SK-N-SH (cell line): ENCODE data around the gene MEX3D. TPM values are rescaled to one million over a fixed set of nuclear protein-coding genes. Genes with fewer than 3 reads are reported as not detected.

ENCODE experiments used
- CTCF ChIA-PET: fragments of 300-600, 350-600 bp; formaldehyde crosslinking; extraction: SDS; loops from one replicate; lab custom pipeline; 2021; lab: Yijun Ruan, JAX
- POLR2A ChIA-PET: fragments of 350-600 bp; sonication (Branson Sonifier 250); formaldehyde crosslinking; extraction: SDS; loops from one replicate; lab custom pipeline; 2020; ENCODE audit warnings: antibody characterized with exemption, inconsistent platforms; lab: Yijun Ruan, JAX
- DNase-seq: peaks from one replicate; pipeline ENCODE4 v3.0.0; 2012
- H2AFZ ChIP-seq: fragments of 200-600 bp; sonication (generic); 2 replicates; pipeline ENCODE4 v1.8.1; 2016; ENCODE audit warnings: antibody characterized with exemption, mild to moderate bottlenecking, low read depth
- H3F3A ChIP-seq: fragments of 200-600 bp; sonication (generic); replicated peaks from 2 replicates; pipeline ENCODE3; 2016; ENCODE audit warnings: antibody characterized with exemption, mild to moderate bottlenecking; ENCODE audit not compliant: insufficient read depth
- H3K27ac ChIP-seq, 2 experiments: fragments of 200-500 bp in 1 of 2; fragments of 200-600 bp in 1 of 2; sonication (Bioruptor generic) in 1 of 2; sonication (generic), shearing (Covaris generic) in 1 of 2; 2 replicates each; pipeline versions ENCODE4 v1.5.1 to v1.6.1; 2014 to 2016; ENCODE audit warnings: low read depth in 2 of 2, inconsistent platforms in 1 of 2, low read length in 1 of 2, mild to moderate bottlenecking in 1 of 2, mixed read lengths in 1 of 2
- H3K27me3 ChIP-seq: fragments of 200-600 bp; sonication (generic), shearing (Covaris generic); 2 replicates; pipeline ENCODE4 v1.6.1; 2016; ENCODE audit warnings: mixed run types; ENCODE audit not compliant: insufficient read depth
- H3K36me3 ChIP-seq, 2 experiments: fragments of 200-500 bp in 1 of 2; fragments of 200-600 bp in 1 of 2; sonication (Bioruptor generic) in 1 of 2; sonication (generic) in 1 of 2; replicated peaks in 1 of 2; 2 replicates each; pipeline versions ENCODE3 to v1.5.1; 2014 to 2016; ENCODE audit warnings: low read length in 1 of 2, mild to moderate bottlenecking in 1 of 2; ENCODE audit not compliant: insufficient read depth in 2 of 2, control insufficient read depth in 1 of 2
- H3K4me1 ChIP-seq, 2 experiments: fragments of 200-500 bp in 1 of 2; fragments of 200-600 bp in 1 of 2; sonication (Bioruptor generic) in 1 of 2; sonication (generic), shearing (Covaris generic) in 1 of 2; 2 replicates each; pipeline versions ENCODE4 v1.5.1 to v1.6.1; 2014 to 2016; ENCODE audit warnings: low read depth in 1 of 2, low read length in 1 of 2, mixed run types in 1 of 2; ENCODE audit not compliant: insufficient read depth in 2 of 2, control insufficient read depth in 1 of 2
- H3K4me2 ChIP-seq: fragments of 200-600 bp; sonication (generic), shearing (Covaris generic); 2 replicates; pipeline ENCODE4 v1.6.1; 2017; ENCODE audit warnings: mixed run types
- H3K4me3 ChIP-seq, 2 experiments: fragments of 200-500 bp in 1 of 2; fragments of 200-600 bp in 1 of 2; sonication (Bioruptor generic) in 1 of 2; sonication (generic), shearing (Covaris generic) in 1 of 2; 2 replicates each; pipeline versions ENCODE4 v1.5.1 to v1.8.1; 2014 to 2016; ENCODE audit warnings: low read depth in 2 of 2, inconsistent platforms in 1 of 2, low read length in 1 of 2, mild to moderate bottlenecking in 1 of 2, mixed read lengths in 1 of 2, moderate library complexity in 1 of 2
- H3K79me2 ChIP-seq: fragments of 200-600 bp; sonication (generic); 2 replicates; pipeline ENCODE4 v1.8.1; 2017; ENCODE audit warnings: mild to moderate bottlenecking; ENCODE audit not compliant: insufficient read depth
- H3K9ac ChIP-seq: fragments of 200-600 bp; sonication (generic); 2 replicates; pipeline ENCODE4 v1.6.1; 2017; ENCODE audit warnings: mixed run types
- H3K9me2 ChIP-seq: fragments of 200-600 bp; sonication (generic); 2 replicates; pipeline ENCODE4 v1.6.1; 2017; ENCODE audit warnings: mixed run types
- H3K9me3 ChIP-seq: fragments of 200-600 bp; sonication (generic); 2 replicates; pipeline ENCODE4 v1.6.1; 2017; ENCODE audit warnings: mixed run types, mild to moderate bottlenecking, moderate library complexity
- H4K20me1 ChIP-seq: fragments of 200-600 bp; sonication (generic); 2 replicates; pipeline ENCODE4 v1.6.1; 2017; ENCODE audit warnings: mild to moderate bottlenecking, mixed run types; ENCODE audit not compliant: insufficient read depth
- CHD2 ChIP-seq: fragments of 150-350 bp; IDR thresholded peaks from 2 replicates; pipeline ENCODE4 v1.6.1; 2018; ENCODE audit warnings: low read length; ENCODE audit not compliant: partially characterized antibody
- EZH2phosphoT487 ChIP-seq: fragments of 200-600 bp; sonication (generic); IDR thresholded peaks from 2 replicates; pipeline ENCODE4 v1.6.1; 2017; ENCODE audit warnings: low read depth, mixed run types, mild to moderate bottlenecking, antibody characterized with exemption, moderate library complexity, borderline replicate concordance
- GABPA ChIP-seq: IDR thresholded peaks from 2 replicates; pipeline ENCODE4 v1.4.0; 2012; ENCODE audit warnings: low read depth, mild to moderate bottlenecking
- GATA2 ChIP-seq: sonication (generic); formaldehyde crosslinking; IDR thresholded peaks from 2 replicates; pipeline ENCODE4 v1.5.0; 2020; ENCODE audit warnings: mild to moderate bottlenecking, missing genetic modification reagents
- JUND ChIP-seq: IDR thresholded peaks from 2 replicates; pipeline ENCODE4 v1.4.0; 2012
- POLR2AphosphoS5 ChIP-seq: IDR thresholded peaks from 2 replicates; pipeline ENCODE4 v1.6.1; 2012; ENCODE audit warnings: low read depth, low read length
- RAD21 ChIP-seq: IDR thresholded peaks from 2 replicates; pipeline ENCODE4 v1.6.1; 2012; ENCODE audit warnings: mild to moderate bottlenecking, low read length
- RFX5 ChIP-seq: IDR thresholded peaks from 2 replicates; pipeline ENCODE4 v1.6.1; 2012; ENCODE audit warnings: mild to moderate bottlenecking, improper control_type of control experiment, low read length
- SMC3 ChIP-seq: IDR thresholded peaks from 2 replicates; pipeline ENCODE4 v1.6.1; 2012; ENCODE audit warnings: low read depth, low read length, improper control_type of control experiment
- TAF1 ChIP-seq: IDR thresholded peaks from 2 replicates; pipeline ENCODE4 v1.6.1; 2012; ENCODE audit warnings: low read depth, mild to moderate bottlenecking, low read length, moderate library complexity, borderline replicate concordance
- YY1 ChIP-seq: IDR thresholded peaks from 2 replicates; pipeline ENCODE4 v1.4.0; 2012; ENCODE audit warnings: low read depth, mild to moderate bottlenecking
- WGBS: methylation state at CpG from one replicate; pipeline ENCODE4 v1.1.6; 2017; ENCODE audit warnings: low lambda C conversion rate; 5-methylcytosine and 5-hydroxymethylcytosine counted together
- polyA plus RNA-seq, 3 experiments: library from polyadenylated mRNA; depleted of rRNA; stranded (reverse); fragments of >200 nt; gene quantifications; 2 replicates each; pipeline ENCODE4 v1.2.3, GENCODE V29; 2012
- small RNA-seq, 7 experiments: library from RNA; depleted of rRNA; stranded (forward); fragments of <200 nt; gene quantifications; one replicate each; pipeline ENCODE3, GENCODE V24; 2012

Gene MEX3D
- polyA plus RNA-seq, 1 of the 3 experiments (the other 2 are of a cell fraction) = 14.9 TPM

- ChIA-PET POLR2A (interaction anchor here (0.6 to 0.7 kb wide), 2 partner anchors 54 to 740 kb away, joined by 5 read pairs; no protein-coding TSS in a partner anchor), CTCF (interaction anchor here (0.6 to 2.7 kb wide), 2 partner anchors 13 to 547 kb away, joined by 3 to 23 read pairs; partner anchors contain the start of gene REEP6)
- H3K9me2 ChIP-seq = no peaks in the 10 kb centered on the region
- H3K27ac ChIP-seq = no peak overlapping the region
- H3K4me1 ChIP-seq = peaks cover 5 to 15% of the 10 kb centered on the region in 2 experiments; a peak in 2 of 4 replicates
- no peak overlapping the region for H2AFZ ChIP-seq
- H3F3A ChIP-seq = peaks cover 16% of the 10 kb centered on the region
- no peak overlapping the region for H3K4me2 ChIP-seq
- H4K20me1 ChIP-seq = no peaks in the 10 kb centered on the region
- H3K27me3 ChIP-seq = 0 out of 2 replicates have a peak, but pooled peaks cover 5% of the 10 kb centered on the region
- no peaks in the 10 kb centered on the region for H3K36me3 ChIP-seq
- no peaks in the 10 kb centered on the region for H3K79me2 ChIP-seq
- 39% methylated on average over 8 of the region's 8 CpGs for WGBS
- no peak overlapping the region for H3K4me3 ChIP-seq
- no peak for DNase-seq
- H3K9me3 ChIP-seq = no peaks in the 10 kb centered on the region
- TF ChIP-seq RAD21 (no peak), TAF1 (no peak), EZH2phosphoT487 (no peak), JUND (no peak), CHD2 (no peak), YY1 (no peak), POLR2AphosphoS5 (no peak), SMC3 (no peak), GATA2 (CRISPR knock-in tag) (no peak), RFX5 (no peak), GABPA (no peak)
- H3K9ac ChIP-seq = no peak overlapping the region
Measured at GRCh38 chr19:1505012-1505411, 63.1 kb downstream of the MEX3D start.

Small RNA genes lying within 50 kb of the gene (small RNA-seq; reads per million reads assigned to genes)
- gene AC005943.2 (0 reads per million in 7 experiments), gene RN7SL477P (0 to 0.39 (median 0) reads per million in 7 experiments), gene RNU6-1223P (0 reads per million in 7 experiments)

Other genes with a start within 250 kb of the MEX3D start
- gene NDUFS7, start 184.4 kb downstream of the MEX3D start, polyA plus RNA-seq (2012; rRNA removed) = 52.5 and 66.4 TPM in 2 replicates
- gene GAMT, start 166.8 kb downstream of the MEX3D start, polyA plus RNA-seq (2012; rRNA removed) = 76.5 and 85.3 TPM in 2 replicates
- 43.8 and 54.3 TPM in 2 replicates for gene DAZAP1, start 160.7 kb downstream of the MEX3D start, polyA plus RNA-seq (2012; rRNA removed)
- gene RPS15, start 129.9 kb downstream of the MEX3D start, polyA plus RNA-seq (2012; rRNA removed) = 2,836 and 3,749 TPM in 2 replicates
- gene APC2, start 118.2 kb downstream of the MEX3D start, polyA plus RNA-seq (2012; rRNA removed) = 1.3 and 1.8 TPM in 2 replicates
- gene C19orf25, start 89.1 kb downstream of the MEX3D start, polyA plus RNA-seq (2012; rRNA removed) = 23.4 and 25.3 TPM in 2 replicates
- gene PCSK4, start 78.0 kb downstream of the MEX3D start, polyA plus RNA-seq (2012; rRNA removed) = 5.8 and 6.6 TPM in 2 replicates
- 6.8 and 9.1 TPM in 2 replicates for gene REEP6, start 77.1 kb downstream of the MEX3D start, polyA plus RNA-seq (2012; rRNA removed)
- 5.7 and 6.3 TPM in 2 replicates for gene ADAMTSL5, start 55.3 kb downstream of the MEX3D start, polyA plus RNA-seq (2012; rRNA removed)
- gene PLK5, start 44.2 kb downstream of the MEX3D start, polyA plus RNA-seq (2012; rRNA removed) = 0.03 TPM in 1 of 2 replicates, not detected in the other
- 74.1 and 96.5 TPM in 2 replicates for gene MBD3, start 24.5 kb upstream of the MEX3D start, polyA plus RNA-seq (2012; rRNA removed)
- gene UQCR11, start 37.1 kb upstream of the MEX3D start, polyA plus RNA-seq (2012; rRNA removed) = 247 and 372 TPM in 2 replicates
- gene TCF3, start 84.3 kb upstream of the MEX3D start, polyA plus RNA-seq (2012; rRNA removed) = 81.3 and 104 TPM in 2 replicates
- not detected in 2 replicates for gene ONECUT3, start 185.2 kb upstream of the MEX3D start, polyA plus RNA-seq (2012; rRNA removed)
- gene ATP8B3, start 244.0 kb upstream of the MEX3D start, polyA plus RNA-seq (2012; rRNA removed) = 6.2 and 8.0 TPM in 2 replicates